ENCODE results near the gene COL27A1.

COL27A1 gene

DNA sequence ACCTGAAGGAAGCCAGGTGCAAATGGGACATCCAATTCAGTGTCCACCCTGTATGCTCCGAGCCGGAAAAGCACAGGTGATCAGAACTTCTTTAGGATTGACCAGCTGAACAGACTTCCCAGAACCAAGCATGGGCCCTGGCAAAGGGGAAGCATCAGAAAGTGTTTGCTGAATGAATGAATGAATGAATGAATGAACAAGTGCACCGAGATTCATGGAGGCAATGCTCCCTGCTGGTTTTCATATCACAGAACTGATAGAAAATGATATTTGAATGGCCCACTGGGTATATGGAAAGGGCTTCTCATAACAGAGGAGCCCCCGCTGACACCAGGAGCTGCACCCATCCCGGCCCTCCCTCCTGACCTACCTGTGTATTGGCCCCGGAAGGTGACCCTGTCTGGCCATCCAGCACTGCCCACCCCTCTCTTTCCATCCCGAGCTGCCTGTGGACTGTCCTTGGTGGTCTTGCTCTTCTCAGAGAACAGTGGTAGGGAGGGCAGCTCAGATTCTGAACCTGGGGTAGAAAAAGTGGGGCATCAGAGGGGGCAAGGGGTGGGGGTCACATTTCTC, 190.2 kb downstream of the COL27A1 start:
- TF ChIP-seq, protein P1, sequence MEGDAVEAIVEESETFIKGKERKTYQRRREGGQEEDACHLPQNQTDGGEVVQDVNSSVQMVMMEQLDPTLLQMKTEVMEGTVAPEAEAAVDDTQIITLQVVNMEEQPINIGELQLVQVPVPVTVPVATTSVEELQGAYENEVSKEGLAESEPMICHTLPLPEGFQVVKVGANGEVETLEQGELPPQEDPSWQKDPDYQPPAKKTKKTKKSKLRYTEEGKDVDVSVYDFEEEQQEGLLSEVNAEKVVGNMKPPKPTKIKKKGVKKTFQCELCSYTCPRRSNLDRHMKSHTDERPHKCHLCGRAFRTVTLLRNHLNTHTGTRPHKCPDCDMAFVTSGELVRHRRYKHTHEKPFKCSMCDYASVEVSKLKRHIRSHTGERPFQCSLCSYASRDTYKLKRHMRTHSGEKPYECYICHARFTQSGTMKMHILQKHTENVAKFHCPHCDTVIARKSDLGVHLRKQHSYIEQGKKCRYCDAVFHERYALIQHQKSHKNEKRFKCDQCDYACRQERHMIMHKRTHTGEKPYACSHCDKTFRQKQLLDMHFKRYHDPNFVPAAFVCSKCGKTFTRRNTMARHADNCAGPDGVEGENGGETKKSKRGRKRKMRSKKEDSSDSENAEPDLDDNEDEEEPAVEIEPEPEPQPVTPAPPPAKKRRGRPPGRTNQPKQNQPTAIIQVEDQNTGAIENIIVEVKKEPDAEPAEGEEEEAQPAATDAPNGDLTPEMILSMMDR (IDR thresholded peaks at IDR 0.05): no peak
- no peaks in the 10 kb centered on the region for H3K27me3 ChIP-seq
- H3K27ac ChIP-seq: peak overlapping the region; percentile 15
- H3K4me1 ChIP-seq (ENCODE audit: control insufficient read depth in 1 of 2, insufficient read depth in 1 of 2, low read depth in 1 of 2, low read length in 1 of 2): peaks cover 4 to 5% of the 10 kb centered on the region in 2 experiments
- H3K9me3 ChIP-seq: peaks cover 16% of the 10 kb centered on the region
- peaks cover 100% of the 10 kb centered on the region for H3K36me3 ChIP-seq
- H3K4me3 ChIP-seq (ENCODE audit: low read depth in 1 of 2, low read length in 1 of 2): no peak overlapping the region

DNA sequence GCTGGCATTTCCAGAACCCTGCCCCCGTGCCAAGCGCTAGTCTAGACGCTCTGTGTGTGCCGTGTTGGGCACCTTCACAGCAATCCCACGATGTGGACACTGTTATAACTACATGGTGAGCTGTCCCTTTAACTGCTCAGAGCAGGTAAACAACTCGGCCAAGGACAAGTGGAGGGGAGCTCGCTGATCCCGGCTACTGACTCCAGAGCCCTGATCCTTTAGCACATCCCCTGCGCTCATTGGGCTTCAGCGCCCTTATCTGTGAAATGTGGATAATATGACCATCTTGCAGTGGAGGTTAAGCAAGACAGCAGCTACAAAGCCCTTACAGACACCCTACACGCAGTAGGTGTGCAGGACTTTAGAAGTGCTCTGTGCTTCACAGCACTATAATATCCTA, 190.8 kb downstream of the COL27A1 start:
- H3K9me3 ChIP-seq: peaks cover 16% of the 10 kb centered on the region
- peak overlapping the region; percentile 15 for H3K27ac ChIP-seq
- H3K36me3 ChIP-seq: peaks cover 100% of the 10 kb centered on the region
- no peaks in the 10 kb centered on the region for H3K4me1 ChIP-seq (ENCODE audit: control insufficient read depth in 1 of 2, insufficient read depth in 1 of 2, low read depth in 1 of 2, low read length in 1 of 2)
- H3K4me3 ChIP-seq (ENCODE audit: low read depth in 1 of 2, low read length in 1 of 2): no peak overlapping the region
- no peaks in the 10 kb centered on the region for H3K27me3 ChIP-seq
- TF ChIP-seq, protein P1 (IDR thresholded peaks at IDR 0.05): no peak

DNA sequence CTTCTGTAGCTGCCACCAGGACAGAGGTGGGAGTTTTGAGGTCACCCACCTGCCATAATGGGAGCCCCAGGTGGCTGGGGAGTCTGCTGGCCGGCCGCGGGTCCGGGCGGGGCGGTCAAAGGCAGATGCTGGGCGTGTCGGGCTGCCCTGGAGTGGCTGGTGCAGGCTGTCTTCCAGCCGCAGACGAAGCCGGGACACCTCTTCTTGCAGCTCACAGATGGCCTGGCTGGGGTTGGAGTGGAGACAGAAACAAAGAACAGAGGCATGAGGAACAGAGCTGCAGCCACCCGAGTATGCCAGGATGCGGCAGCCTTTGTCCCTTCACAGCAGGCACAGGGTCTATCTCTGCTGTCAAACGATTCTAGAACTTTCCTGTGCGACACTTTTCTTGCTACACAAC, 192.3 kb downstream of the COL27A1 start:
- Histone ChIP-seq H3K4me1 (ENCODE audit: control insufficient read depth in 1 of 2, insufficient read depth in 1 of 2, low read depth in 1 of 2, low read length in 1 of 2) (no peaks in the 10 kb centered on the region), H3K36me3 (peaks cover 100% of the 10 kb centered on the region)

DNA sequence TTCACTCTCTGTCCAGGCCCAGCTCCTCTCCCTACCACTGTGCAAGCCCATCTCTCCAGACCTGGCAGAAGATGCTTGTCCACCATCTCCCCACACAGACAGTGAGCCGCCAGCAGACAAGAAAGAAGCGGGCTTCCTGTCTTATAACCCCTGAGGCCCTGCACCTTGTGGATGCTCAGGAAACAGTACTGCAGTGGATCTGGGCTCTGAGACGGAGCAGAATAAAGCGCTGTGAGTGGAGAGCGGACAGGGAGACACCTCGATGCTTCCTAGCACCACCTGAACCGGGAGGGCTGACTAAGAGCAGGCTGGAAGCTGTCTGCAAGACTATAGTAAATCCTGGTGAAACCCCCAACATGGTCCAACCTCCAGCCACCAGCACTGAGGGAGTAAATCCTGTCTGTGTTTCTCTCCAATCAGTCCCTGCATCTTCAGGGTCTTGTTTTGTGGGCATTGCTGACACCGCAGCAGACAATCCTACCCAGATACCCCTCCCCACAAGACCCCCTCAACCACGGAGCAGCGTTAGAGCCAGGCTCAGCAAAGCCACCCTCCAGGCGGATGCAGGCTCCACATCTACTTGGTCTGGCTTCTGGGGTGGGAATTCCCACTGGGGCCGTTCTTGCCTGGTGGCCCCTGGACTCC, 193.0 kb downstream of the COL27A1 start:
- TF ChIP-seq, protein P1 (IDR thresholded peaks at IDR 0.05): no peak
- peak overlapping the region; percentile 12 for H3K27ac ChIP-seq
- no peak overlapping the region for H3K4me3 ChIP-seq (ENCODE audit: low read depth in 1 of 2, low read length in 1 of 2)
- H3K4me1 ChIP-seq (ENCODE audit: control insufficient read depth in 1 of 2, insufficient read depth in 1 of 2, low read depth in 1 of 2, low read length in 1 of 2): no peaks in the 10 kb centered on the region
- H3K9me3 ChIP-seq: peaks cover 16% of the 10 kb centered on the region
- peaks cover 100% of the 10 kb centered on the region for H3K36me3 ChIP-seq
- no peaks in the 10 kb centered on the region for H3K27me3 ChIP-seq

More for the DNA sequence above, 192.3 kb downstream of the COL27A1 start:
- TF ChIP-seq, protein P1 (IDR thresholded peaks at IDR 0.05): no peak
- no peaks in the 10 kb centered on the region for H3K27me3 ChIP-seq
- H3K9me3 ChIP-seq: peaks cover 16% of the 10 kb centered on the region
- H3K4me3 ChIP-seq (ENCODE audit: low read depth in 1 of 2, low read length in 1 of 2): no peak overlapping the region
- H3K27ac ChIP-seq: no peak overlapping the region

DNA sequence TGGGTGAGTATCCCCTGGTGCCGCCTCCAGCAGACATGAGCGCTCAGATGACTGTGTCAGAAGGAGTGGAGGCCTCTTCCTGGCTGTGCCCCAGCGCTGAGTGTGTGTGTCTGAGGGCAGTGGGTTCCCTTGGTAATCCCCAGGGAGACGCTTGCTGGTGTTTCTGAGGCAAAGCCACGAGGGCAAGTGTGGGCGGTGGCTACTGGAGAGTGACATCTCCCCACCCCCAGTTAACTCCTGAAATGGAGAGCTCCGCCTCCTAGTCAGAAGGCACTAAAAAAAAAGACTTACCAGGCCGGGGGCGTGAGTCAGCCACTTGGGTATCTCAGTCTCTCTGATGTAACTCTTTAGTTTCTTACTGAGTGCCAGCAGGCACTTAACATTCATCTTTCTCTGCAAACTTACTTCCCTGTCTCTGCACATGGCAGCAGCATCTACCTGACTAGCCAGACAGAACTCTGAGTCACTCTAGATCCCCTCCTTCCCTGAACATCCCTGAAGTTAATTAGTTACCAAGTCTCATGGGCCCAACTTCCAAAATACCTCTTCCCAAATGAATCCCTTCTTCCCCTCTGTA, 193.7 kb downstream of the COL27A1 start:
- Histone ChIP-seq H3K36me3 (peaks cover 100% of the 10 kb centered on the region), H3K27me3 (no peaks in the 10 kb centered on the region), H3K9me3 (peaks cover 16% of the 10 kb centered on the region), H3K4me1 (ENCODE audit: control insufficient read depth in 1 of 2, insufficient read depth in 1 of 2, low read depth in 1 of 2, low read length in 1 of 2) (no peaks in the 10 kb centered on the region), H3K27ac (peak overlapping the region; percentile 12), H3K4me3 (ENCODE audit: low read depth in 1 of 2, low read length in 1 of 2) (no peak overlapping the region)
- TF ChIP-seq, protein P1 (IDR thresholded peaks at IDR 0.05): no peak

Data from neutrophil (primary cell).